ENCODE data around the gene ANO8.
"Not testable (repeated sequence)": the region's sequence is repeated elsewhere in the genome, so short reads cannot be mapped to it uniquely, and the experiment has no call there.

The ANO8 gene

GRCh38 chr19:17279436-17279835 lies 55.2 kb downstream of the ANO8 start:
- Histone ChIP-seq H3K79me2 (no peaks in the 10 kb centered on the region), H3K4me3 (ENCODE audit: low read depth, low read length) (no peak overlapping the region), H3K27me3 (ENCODE audit: control insufficient read depth, insufficient read depth, low read length) (no peaks in the 10 kb centered on the region), H3K9me3 (ENCODE audit: control insufficient read depth, low read length) (no peaks in the 10 kb centered on the region), H3K9ac (no peak overlapping the region), H3K4me2 (ENCODE audit: low read length) (no peak overlapping the region), H3K27ac (no peak overlapping the region), H2AFZ (no peak overlapping the region), H3K4me1 (no peaks in the 10 kb centered on the region), H3K36me3 (ENCODE audit: control insufficient read depth, insufficient read depth, low read length) (no peaks in the 10 kb centered on the region)
- TF ChIP-seq, protein P1, sequence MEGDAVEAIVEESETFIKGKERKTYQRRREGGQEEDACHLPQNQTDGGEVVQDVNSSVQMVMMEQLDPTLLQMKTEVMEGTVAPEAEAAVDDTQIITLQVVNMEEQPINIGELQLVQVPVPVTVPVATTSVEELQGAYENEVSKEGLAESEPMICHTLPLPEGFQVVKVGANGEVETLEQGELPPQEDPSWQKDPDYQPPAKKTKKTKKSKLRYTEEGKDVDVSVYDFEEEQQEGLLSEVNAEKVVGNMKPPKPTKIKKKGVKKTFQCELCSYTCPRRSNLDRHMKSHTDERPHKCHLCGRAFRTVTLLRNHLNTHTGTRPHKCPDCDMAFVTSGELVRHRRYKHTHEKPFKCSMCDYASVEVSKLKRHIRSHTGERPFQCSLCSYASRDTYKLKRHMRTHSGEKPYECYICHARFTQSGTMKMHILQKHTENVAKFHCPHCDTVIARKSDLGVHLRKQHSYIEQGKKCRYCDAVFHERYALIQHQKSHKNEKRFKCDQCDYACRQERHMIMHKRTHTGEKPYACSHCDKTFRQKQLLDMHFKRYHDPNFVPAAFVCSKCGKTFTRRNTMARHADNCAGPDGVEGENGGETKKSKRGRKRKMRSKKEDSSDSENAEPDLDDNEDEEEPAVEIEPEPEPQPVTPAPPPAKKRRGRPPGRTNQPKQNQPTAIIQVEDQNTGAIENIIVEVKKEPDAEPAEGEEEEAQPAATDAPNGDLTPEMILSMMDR (IDR thresholded peaks at IDR 0.05), result no peak

DNA sequence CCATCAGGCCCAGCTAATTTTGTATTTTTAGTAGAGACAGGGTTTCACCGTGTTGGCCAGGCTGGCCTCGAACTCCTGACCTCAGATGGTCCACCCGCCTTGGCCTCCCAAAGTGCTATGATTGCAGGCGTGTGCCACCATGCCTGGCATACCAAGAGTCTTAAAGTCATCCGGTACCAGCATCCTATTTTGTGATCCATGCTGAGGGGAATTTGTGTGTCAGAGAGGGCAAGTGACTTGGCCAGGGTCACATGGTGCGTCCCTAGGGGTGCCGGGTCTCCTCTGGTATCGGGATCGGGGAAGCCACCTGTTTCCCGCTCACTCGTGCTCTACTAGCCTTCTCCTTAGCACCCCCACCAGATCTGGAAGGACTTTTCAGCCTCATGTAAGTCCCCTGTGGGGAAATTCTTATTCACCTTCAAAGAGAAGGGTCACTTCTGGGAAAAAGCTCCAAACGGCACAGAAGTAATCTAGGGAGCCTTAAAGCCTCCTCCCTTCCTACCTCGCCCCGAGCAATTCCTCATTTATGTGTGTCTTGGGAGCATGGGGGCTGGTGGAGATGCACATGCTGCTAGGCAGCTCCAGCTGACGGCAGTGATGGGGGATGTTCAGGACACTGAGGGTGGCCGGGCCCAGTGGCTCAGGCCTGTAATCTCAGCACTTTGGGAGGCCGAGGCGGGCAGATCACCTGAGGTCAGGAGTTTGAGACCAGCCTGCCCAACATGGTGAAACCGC lies 59.0 kb downstream of the ANO8 start:
- H3K9ac ChIP-seq, result no peak overlapping the region
- no peak overlapping the region for H3K27ac ChIP-seq
- H3K79me2 ChIP-seq, result no peaks in the 10 kb centered on the region
- no peak overlapping the region for H3K4me3 ChIP-seq (ENCODE audit: low read depth, low read length)
- no peaks in the 10 kb centered on the region for H3K27me3 ChIP-seq (ENCODE audit: control insufficient read depth, insufficient read depth, low read length)
- H3K36me3 ChIP-seq (ENCODE audit: control insufficient read depth, insufficient read depth, low read length), result no peaks in the 10 kb centered on the region
- no peaks in the 10 kb centered on the region for H3K4me1 ChIP-seq
- no peaks in the 10 kb centered on the region for H3K9me3 ChIP-seq (ENCODE audit: control insufficient read depth, low read length)
- H3K4me2 ChIP-seq (ENCODE audit: low read length), result no peak overlapping the region
- TF ChIP-seq, protein P1 (IDR thresholded peaks at IDR 0.05), result no peak
- H2AFZ ChIP-seq, result no peak overlapping the region

- not testable (repeated sequence) for H3K27me3 ChIP-seq (ENCODE audit: control insufficient read depth, insufficient read depth, low read length); H3K79me2 ChIP-seq; H3K36me3 ChIP-seq (ENCODE audit: control insufficient read depth, insufficient read depth, low read length); H3K4me2 ChIP-seq (ENCODE audit: low read length); H3K9me3 ChIP-seq (ENCODE audit: control insufficient read depth, low read length); H3K27ac ChIP-seq; H3K9ac ChIP-seq; H3K4me1 ChIP-seq; H2AFZ ChIP-seq; H3K4me3 ChIP-seq (ENCODE audit: low read depth, low read length)
Observed at GRCh38 chr19:17274892-17275291, 59.8 kb downstream of the ANO8 start.

Measured in parathyroid adenoma (tissue), 2 donors.